Retina (tissue), 1 donor: ENCODE data around the gene PDE7B.

Source experiments
- DNase-seq: peaks from one replicate; pipeline ENCODE4 v3.0.0-alpha.2; 2016

PDE7B gene

GRCh38 chr6:135938576-135939207, 87.2 kb downstream of the PDE7B start:
- no peak for DNase-seq

GRCh38 chr6:135939208-135939591, 87.7 kb downstream of the PDE7B start:
- DNase-seq = no peak

GRCh38 chr6:135940616-135941167, 89.2 kb downstream of the PDE7B start:
- no peak for DNase-seq

GRCh38 chr6:135941275-135942025, 89.9 kb downstream of the PDE7B start:
- DNase-seq = no peak

GRCh38 chr6:135944120-135944519, 92.6 kb downstream of the PDE7B start:
- DNase-seq = peak; percentile 39

- DNase-seq = no peak
Observed at GRCh38 chr6:135946674-135947073, 95.2 kb downstream of the PDE7B start.

GRCh38 chr6:135950669-135951068, 99.2 kb downstream of the PDE7B start:
- no peak for DNase-seq

- DNase-seq = no peak
Observed at GRCh38 chr6:135951169-135951568, 99.7 kb downstream of the PDE7B start.

GRCh38 chr6:135953818-135954217, 102.3 kb downstream of the PDE7B start:
- DNase-seq = no peak

- DNase-seq = no peak
Observed at GRCh38 chr6:135955099-135955498, 103.6 kb downstream of the PDE7B start.

GRCh38 chr6:135962731-135963130, 111.2 kb downstream of the PDE7B start:
- no peak for DNase-seq

GRCh38 chr6:135970750-135971149, 119.2 kb downstream of the PDE7B start:
- no peak for DNase-seq

GRCh38 chr6:135971351-135971750, 119.8 kb downstream of the PDE7B start:
- no peak for DNase-seq

GRCh38 chr6:135972150-135972549, 120.6 kb downstream of the PDE7B start:
- DNase-seq = no peak

- no peak for DNase-seq
Observed at GRCh38 chr6:135972586-135972985, 121.1 kb downstream of the PDE7B start.

GRCh38 chr6:135974426-135974825, 122.9 kb downstream of the PDE7B start:
- DNase-seq = no peak

- no peak for DNase-seq
Observed at GRCh38 chr6:135976585-135976984, 125.1 kb downstream of the PDE7B start.

- DNase-seq = no peak
Observed at GRCh38 chr6:135983093-135983492, 131.6 kb downstream of the PDE7B start.

- no peak for DNase-seq
Observed at GRCh38 chr6:135983718-135984343, 132.3 kb downstream of the PDE7B start.

GRCh38 chr6:135985471-135985870, 134.0 kb downstream of the PDE7B start:
- DNase-seq = no peak

GRCh38 chr6:135987226-135987625, 135.7 kb downstream of the PDE7B start:
- DNase-seq = no peak

GRCh38 chr6:135990439-135990838, 138.9 kb downstream of the PDE7B start:
- no peak for DNase-seq

- DNase-seq = no peak
Observed at GRCh38 chr6:135990855-135991464, 139.5 kb downstream of the PDE7B start.
